AG09319 (cell line): Measurements from ENCODE around the gene NCOA7.
"Not testable (repeated sequence)": the region's sequence is repeated elsewhere in the genome, so short reads cannot be mapped to it uniquely, and the experiment has no call there.

ENCODE experiments used
- DNase-seq: peaks from one replicate; pipeline ENCODE4 v3.0.0-alpha.2; 2010; ENCODE audit warnings: low read depth; ENCODE audit errors: extremely low read depth
- TF ChIP-seq, protein P1 (sequence below): IDR thresholded peaks from 2 replicates; pipeline ENCODE4 v1.5.1; 2011; ENCODE audit warnings: low read depth, mild to moderate bottlenecking, inconsistent platforms, low read length, moderate library complexity

NCOA7 gene

DNA sequence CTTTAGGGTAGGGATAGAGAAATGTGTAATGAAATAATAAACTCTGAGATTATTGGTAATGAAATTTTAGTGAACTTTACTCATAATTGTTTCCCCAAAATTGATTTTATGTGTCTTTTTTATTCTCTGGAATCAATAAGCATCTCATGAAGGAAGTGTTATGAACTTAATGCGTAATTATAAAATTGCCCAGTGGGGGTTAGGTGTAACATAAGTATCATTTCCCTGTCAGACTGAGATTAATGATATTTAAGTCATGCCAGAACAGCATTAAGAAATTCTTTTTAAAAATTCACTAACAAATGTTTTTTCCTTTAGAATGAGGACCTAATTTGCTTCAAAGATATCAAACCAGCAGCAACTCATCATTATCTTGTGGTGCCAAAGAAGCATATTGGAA lies 175.8 kb downstream of the NCOA7 start:
- no peak for DNase-seq
- TF ChIP-seq, protein P1, sequence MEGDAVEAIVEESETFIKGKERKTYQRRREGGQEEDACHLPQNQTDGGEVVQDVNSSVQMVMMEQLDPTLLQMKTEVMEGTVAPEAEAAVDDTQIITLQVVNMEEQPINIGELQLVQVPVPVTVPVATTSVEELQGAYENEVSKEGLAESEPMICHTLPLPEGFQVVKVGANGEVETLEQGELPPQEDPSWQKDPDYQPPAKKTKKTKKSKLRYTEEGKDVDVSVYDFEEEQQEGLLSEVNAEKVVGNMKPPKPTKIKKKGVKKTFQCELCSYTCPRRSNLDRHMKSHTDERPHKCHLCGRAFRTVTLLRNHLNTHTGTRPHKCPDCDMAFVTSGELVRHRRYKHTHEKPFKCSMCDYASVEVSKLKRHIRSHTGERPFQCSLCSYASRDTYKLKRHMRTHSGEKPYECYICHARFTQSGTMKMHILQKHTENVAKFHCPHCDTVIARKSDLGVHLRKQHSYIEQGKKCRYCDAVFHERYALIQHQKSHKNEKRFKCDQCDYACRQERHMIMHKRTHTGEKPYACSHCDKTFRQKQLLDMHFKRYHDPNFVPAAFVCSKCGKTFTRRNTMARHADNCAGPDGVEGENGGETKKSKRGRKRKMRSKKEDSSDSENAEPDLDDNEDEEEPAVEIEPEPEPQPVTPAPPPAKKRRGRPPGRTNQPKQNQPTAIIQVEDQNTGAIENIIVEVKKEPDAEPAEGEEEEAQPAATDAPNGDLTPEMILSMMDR = no peak

DNA sequence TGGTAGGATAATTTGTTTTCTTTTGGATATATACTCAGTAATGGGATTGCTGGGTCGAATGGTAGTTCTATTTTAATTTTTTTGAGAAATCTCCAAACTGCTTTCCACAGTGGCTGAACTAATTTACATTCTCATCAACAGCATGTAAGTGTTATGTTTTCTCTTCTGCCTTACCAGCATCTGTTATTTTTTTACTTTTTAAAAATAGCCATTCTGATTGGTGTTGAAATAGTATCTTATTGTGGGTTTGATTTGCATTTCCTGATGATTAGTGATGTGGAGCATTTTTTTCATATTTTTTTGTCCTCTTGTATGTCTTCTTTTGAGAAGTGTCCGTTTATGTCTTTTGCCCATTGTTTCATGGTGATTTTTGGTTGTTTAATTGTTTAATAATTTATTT lies 177.7 kb downstream of the NCOA7 start:
- TF ChIP-seq, protein P1 = no peak
- DNase-seq = no peak

GRCh38 chr6:125970760-125971159 lies 180.0 kb downstream of the NCOA7 start:
- TF ChIP-seq, protein P1 = no peak
- DNase-seq = no peak

DNA sequence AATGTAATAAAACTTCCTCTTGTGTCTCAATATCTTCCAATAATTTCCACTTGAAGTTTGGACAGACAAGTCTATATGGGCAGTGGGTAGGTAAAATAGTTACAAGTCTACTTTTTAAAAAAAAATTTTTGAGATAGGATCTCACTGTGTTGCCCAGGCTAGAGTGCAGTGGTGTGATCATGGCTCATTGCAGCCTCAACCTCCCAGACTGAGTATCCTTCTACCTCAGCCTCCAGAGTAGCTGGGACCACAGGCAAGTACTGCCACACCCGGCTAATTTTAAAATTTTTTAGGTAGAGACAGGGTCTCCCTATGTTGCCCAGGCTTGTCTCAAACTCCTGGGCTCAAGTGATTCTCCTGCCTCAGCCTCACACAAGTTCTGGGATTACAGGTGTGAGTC lies 181.7 kb downstream of the NCOA7 start:
- not testable (repeated sequence) for DNase-seq

GRCh38 chr6:125974214-125974866 lies 183.6 kb downstream of the NCOA7 start:
- no peak for DNase-seq
- TF ChIP-seq, protein P1 = peak; percentile 49

DNA sequence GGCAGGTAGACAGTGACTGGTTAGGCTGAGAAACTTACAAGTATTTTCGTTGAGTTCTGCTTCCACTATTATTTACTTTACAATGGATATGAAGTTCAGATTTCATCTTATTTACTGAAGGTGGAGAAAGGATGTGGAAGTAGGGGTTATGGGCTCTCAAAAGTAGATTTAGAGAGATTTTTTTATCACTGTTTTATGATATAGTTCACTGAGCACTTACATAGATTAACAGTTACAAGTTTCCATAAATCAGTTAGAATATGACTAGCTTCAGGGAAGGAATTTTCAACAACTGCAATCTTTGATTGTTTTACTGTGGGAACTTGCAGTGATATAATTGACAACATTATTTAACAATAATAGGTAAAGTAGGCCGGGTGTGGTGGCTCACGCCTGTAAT lies 188.3 kb downstream of the NCOA7 start:
- no peak for DNase-seq

More for the DNA sequence above, 188.3 kb downstream of the NCOA7 start:
- TF ChIP-seq, protein P1 = no peak
